Activated B cell treated with CpG ODN at 0.5 μM for 24 hours (primary cell): Measurements from ENCODE around the gene LRRC56. TPM values are rescaled to one million over a fixed set of nuclear protein-coding genes. Genes with fewer than 3 reads are reported as not detected.

Source experiments
- ATAC-seq: fragments of 200-7000 bp; cut with Tn5 transposase; one replicate; pipeline ENCODE4 v1.10.0; 2021; ENCODE audit warnings: low read depth, mild to moderate bottlenecking, moderate library complexity
- CTCF ChIA-PET: fragments of 350-600 bp; sonication (Branson Sonifier 250); formaldehyde crosslinking; loops from one replicate; lab custom pipeline; 2021; ENCODE audit warnings: antibody characterized with exemption; lab: Charles Lee
- POLR2A ChIA-PET: fragments of 350-600 bp; sonication (Branson Sonifier 250); formaldehyde crosslinking; loops from one replicate; lab custom pipeline; 2021; ENCODE audit warnings: antibody characterized with exemption; lab: Charles Lee
- DNase-seq: peaks from one replicate; pipeline ENCODE4 v3.0.0; 2022
- H3K27ac Mint-ChIP-seq: one replicate; pipeline ENCODE4 v1.8.0; 2020; ENCODE audit warnings: mixed read lengths
- H3K27me3 Mint-ChIP-seq: one replicate; pipeline ENCODE4 v1.8.0; 2021; ENCODE audit warnings: mixed read lengths
- H3K36me3 Mint-ChIP-seq: one replicate; pipeline ENCODE4 v1.8.0; 2021; ENCODE audit warnings: low read depth, mixed read lengths
- H3K4me1 Mint-ChIP-seq: one replicate; pipeline ENCODE4 v1.8.0; 2021; ENCODE audit warnings: mixed read lengths
- H3K4me3 Mint-ChIP-seq: one replicate; pipeline ENCODE4 v1.8.0; 2020; ENCODE audit warnings: mild to moderate bottlenecking, mixed read lengths
- H3K9me3 Mint-ChIP-seq: one replicate; pipeline ENCODE4 v1.8.0; 2020; ENCODE audit warnings: mixed read lengths
- intact Hi-C: fragments of 100-400 bp; cut with micrococcal nuclease; formaldehyde crosslinking; loops from one replicate; pipeline ENCODE4 v1.15.1; 2024
- total RNA-seq: library from RNA; stranded (reverse); gene quantifications from 2 replicates; pipeline ENCODE4 v1.2.3, GENCODE V29; 2022
- TF ChIP-seq, protein P1 (sequence below): fragments of 200-600 bp; IDR thresholded peaks from one replicate; pipeline ENCODE4 v1.8.0; 2022; ENCODE audit warnings: antibody characterized with exemption, mild to moderate bottlenecking

LRRC56 gene
- total RNA-seq, 1 donor from 2014 or later, result 7.9 TPM

DNA sequence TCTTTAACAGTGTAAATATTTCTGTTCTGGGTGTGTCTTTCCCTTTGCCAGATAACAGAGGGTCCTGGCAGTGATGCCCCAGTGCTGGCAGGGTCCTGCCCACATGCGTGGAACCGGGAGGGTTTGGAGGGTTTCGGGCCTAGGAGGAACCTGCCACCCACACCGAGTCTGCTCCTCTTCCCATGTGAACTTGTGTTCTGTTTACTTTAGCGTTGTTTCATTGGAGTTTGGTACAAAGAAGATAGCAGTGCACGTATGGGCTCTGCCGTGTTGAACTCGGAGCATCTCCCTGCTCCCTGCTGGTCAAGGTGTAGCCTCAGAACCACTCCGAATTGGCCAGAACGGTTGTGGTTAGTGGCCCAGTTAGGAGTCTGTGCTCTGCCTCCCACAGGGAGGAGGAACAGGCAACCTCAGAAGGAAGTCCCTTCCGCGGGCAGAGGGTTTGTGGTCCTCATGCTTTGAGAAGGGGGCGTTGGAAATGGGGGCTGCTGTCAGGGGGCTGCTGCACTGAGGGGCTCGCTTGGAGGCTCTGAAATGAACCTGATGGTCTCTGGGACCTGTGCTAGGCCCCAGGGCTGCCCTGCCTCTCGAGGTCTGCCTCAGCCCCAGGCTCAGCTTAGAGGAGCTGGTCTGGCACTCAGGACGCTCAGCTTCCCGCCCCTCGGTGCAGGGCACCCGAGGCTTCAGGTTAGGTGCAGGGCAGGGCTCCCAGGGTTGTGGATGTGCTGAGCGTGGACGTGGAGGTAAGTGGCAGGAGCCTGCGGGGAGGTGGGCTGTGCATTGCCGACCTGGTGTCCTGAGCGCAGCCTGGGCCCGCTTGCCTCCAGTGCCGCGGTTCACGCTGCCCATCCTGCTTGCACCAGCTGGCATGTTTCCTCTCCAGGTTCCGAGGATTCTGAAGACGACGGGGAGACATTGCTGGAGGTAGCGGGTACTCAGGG lies 49.3 kb downstream of the LRRC56 start:
- CTCF ChIA-PET, result no interaction called here
- no peaks in the 10 kb centered on the region for H3K4me1 Mint-ChIP-seq
- ATAC-seq (no peak), DNase-seq (no peak)
- peaks cover 73% of the 10 kb centered on the region for H3K36me3 Mint-ChIP-seq
- no peaks in the 10 kb centered on the region for H3K27me3 Mint-ChIP-seq
- POLR2A ChIA-PET, result interaction anchor here (0.6 to 1.1 kb wide), 2 partner anchors 105 to 161 kb away, joined by 3 to 4 read pairs; no protein-coding TSS in a partner anchor
- intact Hi-C loops, result no loop called here
- TF ChIP-seq, protein P1, sequence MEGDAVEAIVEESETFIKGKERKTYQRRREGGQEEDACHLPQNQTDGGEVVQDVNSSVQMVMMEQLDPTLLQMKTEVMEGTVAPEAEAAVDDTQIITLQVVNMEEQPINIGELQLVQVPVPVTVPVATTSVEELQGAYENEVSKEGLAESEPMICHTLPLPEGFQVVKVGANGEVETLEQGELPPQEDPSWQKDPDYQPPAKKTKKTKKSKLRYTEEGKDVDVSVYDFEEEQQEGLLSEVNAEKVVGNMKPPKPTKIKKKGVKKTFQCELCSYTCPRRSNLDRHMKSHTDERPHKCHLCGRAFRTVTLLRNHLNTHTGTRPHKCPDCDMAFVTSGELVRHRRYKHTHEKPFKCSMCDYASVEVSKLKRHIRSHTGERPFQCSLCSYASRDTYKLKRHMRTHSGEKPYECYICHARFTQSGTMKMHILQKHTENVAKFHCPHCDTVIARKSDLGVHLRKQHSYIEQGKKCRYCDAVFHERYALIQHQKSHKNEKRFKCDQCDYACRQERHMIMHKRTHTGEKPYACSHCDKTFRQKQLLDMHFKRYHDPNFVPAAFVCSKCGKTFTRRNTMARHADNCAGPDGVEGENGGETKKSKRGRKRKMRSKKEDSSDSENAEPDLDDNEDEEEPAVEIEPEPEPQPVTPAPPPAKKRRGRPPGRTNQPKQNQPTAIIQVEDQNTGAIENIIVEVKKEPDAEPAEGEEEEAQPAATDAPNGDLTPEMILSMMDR, result no peak
- no peak overlapping the region for H3K27ac Mint-ChIP-seq
- H3K4me3 Mint-ChIP-seq, result no peak overlapping the region
- no peaks in the 10 kb centered on the region for H3K9me3 Mint-ChIP-seq

DNA sequence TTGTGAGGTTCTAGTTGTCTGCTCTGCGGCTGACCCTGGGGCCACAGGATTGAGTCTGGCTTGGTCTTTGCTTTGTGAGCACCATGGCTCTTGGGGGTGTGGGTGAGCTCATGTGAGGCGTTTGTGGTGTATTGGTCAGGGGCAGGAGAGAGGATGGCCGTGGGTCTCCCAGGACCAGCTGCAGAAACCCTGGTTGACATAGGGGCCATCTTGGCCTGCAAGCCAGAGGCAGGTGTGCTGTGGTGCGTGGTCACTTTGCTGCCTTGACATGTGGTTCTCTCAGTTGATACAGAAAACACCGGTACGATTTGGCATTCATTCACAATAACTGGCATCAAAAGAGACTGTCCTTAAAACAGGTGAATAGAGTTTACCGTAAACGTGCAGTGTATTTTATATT lies 50.2 kb downstream of the LRRC56 start:
- TF ChIP-seq, protein P1, result no peak
- CTCF ChIA-PET, result no interaction called here
- H3K36me3 Mint-ChIP-seq, result peaks cover 74% of the 10 kb centered on the region
- no peaks in the 10 kb centered on the region for H3K4me1 Mint-ChIP-seq
- no peak overlapping the region for H3K4me3 Mint-ChIP-seq
- H3K27ac Mint-ChIP-seq, result no peak overlapping the region
- intact Hi-C loops, result no loop called here
- ATAC-seq (no peak), DNase-seq (no peak)
- no peaks in the 10 kb centered on the region for H3K9me3 Mint-ChIP-seq
- POLR2A ChIA-PET, result interaction anchor here (0.6 kb wide), 1 partner anchor 162 kb away, joined by 4 read pairs; no protein-coding TSS in a partner anchor
- H3K27me3 Mint-ChIP-seq, result no peaks in the 10 kb centered on the region

DNA sequence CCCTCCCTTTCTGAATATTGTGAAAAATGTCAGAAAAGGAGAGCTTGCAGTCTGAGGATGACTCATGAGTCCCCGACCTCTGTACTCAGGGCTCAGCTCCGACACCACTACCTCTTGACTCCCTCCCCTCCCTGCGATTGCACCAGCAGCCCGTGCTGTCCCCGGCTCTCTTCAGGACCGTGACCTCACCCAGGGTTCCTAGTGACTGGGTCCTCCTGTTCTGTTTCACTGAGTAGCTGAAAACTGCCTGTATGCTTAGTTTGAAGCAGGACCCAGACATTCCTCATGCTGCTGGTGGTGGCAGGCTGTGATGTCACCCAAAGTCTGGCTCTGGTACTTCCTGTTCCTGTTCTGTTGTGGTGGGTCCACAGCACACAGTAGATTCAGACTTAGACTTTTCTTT lies 50.7 kb downstream of the LRRC56 start:
- ChIA-PET POLR2A (no interaction called here), CTCF (no interaction called here)
- peak; percentile 49 for ATAC-seq
- Mint-ChIP-seq H3K27me3 (no peaks in the 10 kb centered on the region), H3K36me3 (peaks cover 75% of the 10 kb centered on the region), H3K27ac (no peak overlapping the region), H3K4me1 (no peaks in the 10 kb centered on the region), H3K9me3 (no peaks in the 10 kb centered on the region), H3K4me3 (no peak overlapping the region)
- intact Hi-C loops, result no loop called here
- no peak for DNase-seq
- TF ChIP-seq, protein P1, result no peak

DNA sequence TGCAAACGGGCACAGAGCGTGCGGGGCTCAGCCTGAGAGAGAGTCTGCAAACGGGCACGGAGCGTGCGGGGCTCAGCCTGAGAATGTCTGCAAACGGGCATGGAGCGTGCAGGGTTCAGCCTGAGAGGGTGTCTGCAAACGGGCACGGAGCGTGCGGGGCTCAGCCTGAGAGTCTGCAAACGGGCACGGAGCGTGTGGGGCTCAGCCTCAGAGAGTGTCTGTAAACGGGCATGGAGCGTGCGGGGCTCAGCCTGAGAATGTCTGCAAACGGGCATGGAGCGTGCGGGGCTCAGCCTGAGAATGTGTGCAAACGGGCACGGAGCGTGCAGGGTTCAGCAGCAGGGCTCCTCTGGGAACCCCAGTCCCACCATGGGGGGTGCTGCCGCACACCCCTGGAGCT lies 52.5 kb downstream of the LRRC56 start:
- Mint-ChIP-seq H3K27me3 (no peaks in the 10 kb centered on the region), H3K4me3 (no peak overlapping the region), H3K36me3 (peaks cover 82% of the 10 kb centered on the region), H3K4me1 (no peaks in the 10 kb centered on the region), H3K27ac (no peak overlapping the region), H3K9me3 (no peaks in the 10 kb centered on the region)
- POLR2A ChIA-PET, result no interaction called here
- CTCF ChIA-PET, result no interaction called here
- TF ChIP-seq, protein P1, result no peak
- DNase-seq, result no peak
- intact Hi-C loops, result no loop called here
- no peak for ATAC-seq

DNA sequence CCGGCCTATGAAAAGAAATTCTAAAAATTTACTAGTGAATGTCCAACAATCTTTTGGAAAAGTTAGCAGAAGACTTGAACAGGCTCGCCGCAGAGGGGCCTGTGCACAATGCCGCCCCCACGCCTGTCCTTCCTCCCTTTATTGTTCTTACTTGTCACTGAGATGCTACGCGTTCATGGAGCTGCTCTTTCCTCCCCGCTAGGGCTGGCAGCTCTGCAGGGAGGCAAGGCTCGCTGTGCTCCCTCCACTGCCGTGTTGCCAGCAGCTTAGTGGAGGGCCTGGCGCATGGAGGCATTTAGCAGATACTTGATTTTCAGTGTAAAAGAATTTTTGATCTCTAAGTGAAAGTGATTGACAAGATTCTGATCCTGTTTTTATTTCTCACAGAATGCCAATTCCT lies 53.7 kb downstream of the LRRC56 start:
- intact Hi-C loops, result no loop called here
- no peak for DNase-seq
- H3K4me3 Mint-ChIP-seq, result no peak overlapping the region
- peaks cover 92% of the 10 kb centered on the region for H3K36me3 Mint-ChIP-seq
- no peaks in the 10 kb centered on the region for H3K9me3 Mint-ChIP-seq
- no peak for ATAC-seq
- TF ChIP-seq, protein P1, result no peak
- no peak overlapping the region for H3K27ac Mint-ChIP-seq
- no peaks in the 10 kb centered on the region for H3K4me1 Mint-ChIP-seq
- no peaks in the 10 kb centered on the region for H3K27me3 Mint-ChIP-seq
- POLR2A ChIA-PET, result no interaction called here
- CTCF ChIA-PET, result no interaction called here
